GM19463 (cell line): ENCODE measurements around the gene SGIP1.
A peak's percentile ranks its signal among the peaks of the same experiment; 100 is the strongest.

Source experiments
- ATAC-seq: cut with Tn5 transposase; IDR thresholded peaks from one replicate; pipeline ENCODE4 v1.9.1; 2021; ENCODE audit warnings: mild to moderate bottlenecking, moderate library complexity; ENCODE audit not compliant: unreplicated experiment

Gene SGIP1, protein sequence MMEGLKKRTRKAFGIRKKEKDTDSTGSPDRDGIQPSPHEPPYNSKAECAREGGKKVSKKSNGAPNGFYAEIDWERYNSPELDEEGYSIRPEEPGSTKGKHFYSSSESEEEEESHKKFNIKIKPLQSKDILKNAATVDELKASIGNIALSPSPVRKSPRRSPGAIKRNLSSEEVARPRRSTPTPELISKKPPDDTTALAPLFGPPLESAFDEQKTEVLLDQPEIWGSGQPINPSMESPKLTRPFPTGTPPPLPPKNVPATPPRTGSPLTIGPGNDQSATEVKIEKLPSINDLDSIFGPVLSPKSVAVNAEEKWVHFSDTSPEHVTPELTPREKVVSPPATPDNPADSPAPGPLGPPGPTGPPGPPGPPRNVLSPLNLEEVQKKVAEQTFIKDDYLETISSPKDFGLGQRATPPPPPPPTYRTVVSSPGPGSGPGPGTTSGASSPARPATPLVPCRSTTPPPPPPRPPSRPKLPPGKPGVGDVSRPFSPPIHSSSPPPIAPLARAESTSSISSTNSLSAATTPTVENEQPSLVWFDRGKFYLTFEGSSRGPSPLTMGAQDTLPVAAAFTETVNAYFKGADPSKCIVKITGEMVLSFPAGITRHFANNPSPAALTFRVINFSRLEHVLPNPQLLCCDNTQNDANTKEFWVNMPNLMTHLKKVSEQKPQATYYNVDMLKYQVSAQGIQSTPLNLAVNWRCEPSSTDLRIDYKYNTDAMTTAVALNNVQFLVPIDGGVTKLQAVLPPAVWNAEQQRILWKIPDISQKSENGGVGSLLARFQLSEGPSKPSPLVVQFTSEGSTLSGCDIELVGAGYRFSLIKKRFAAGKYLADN

GRCh38 chr1:66533804-66534740, at the start of gene SGIP1:
Gene SGIP1 (plus strand): TSS chr1:66534153. CDS start chr1:66534359, 206 bp downstream.
- no peak for ATAC-seq

DNA sequence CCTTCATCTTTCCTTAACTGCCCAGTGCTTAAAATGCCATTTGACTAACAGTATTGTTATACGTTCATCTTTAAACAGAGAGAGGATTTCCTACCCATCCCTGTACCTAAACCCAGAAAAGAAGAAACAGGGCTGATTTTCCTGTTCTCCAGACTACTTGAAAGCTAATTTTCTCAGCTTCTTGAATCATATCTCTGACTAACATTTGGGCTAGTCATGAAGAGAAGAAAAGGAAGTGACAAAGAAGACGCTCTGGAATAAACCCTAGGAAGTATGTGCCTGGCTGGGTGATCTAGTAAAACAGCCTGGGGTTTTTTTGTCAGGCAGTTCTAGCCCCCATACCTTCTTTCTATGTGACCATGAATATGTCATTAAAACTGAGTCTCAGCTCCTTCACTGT, 44.8 kb upstream of the SGIP1 start:
- ATAC-seq: no peak

DNA sequence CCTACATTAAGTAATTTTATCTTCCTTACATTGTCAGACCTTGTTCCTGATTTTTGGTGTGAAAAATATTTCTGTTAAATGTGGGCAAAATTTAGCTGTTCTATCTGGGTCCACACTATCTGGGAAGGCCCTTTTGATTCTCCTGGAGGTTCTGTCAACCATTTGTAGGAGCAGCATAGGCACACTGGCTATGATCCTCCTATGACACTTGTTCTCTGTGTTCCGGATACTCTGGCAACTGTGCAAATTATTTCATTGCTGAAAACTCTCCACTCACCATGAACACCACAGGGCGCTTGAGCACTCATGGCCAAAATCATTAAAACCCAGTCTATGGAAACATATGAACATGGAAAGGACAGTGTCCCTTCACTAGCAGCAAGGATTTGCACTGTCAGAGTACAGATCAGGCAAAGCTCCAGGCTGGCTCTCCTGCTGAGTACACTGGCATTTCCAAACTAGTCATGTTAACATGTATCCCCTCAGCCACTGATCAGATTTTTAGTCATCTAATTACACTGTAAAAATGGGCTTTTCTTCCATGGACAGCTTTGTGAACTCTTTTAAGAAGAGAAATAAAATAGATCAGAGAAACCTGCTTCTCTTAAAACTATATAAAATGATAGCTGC, 43.9 kb upstream of the SGIP1 start:
- ATAC-seq: no peak

- ATAC-seq: no peak
Observed at GRCh38 chr1:66490816-66491215, 43.1 kb upstream of the SGIP1 start.

DNA sequence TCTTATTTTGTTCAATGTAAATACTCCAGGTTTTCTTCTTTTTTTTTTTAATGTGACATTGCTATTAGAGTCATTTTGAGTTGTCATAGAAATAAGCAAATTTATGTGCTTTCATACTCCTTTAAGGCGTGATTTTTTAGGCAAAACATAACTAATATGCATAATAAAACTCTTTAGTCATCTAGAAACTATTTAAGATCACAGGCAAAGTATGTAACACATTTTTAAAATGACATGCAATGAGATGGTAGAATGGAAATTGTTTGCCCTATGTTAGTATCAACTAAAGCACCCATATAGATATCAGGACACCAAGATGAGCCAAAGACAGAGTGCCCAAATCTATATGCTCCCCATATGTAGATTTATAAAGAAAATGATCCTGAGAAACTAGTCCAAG, 41.5 kb upstream of the SGIP1 start:
- ATAC-seq: no peak

DNA sequence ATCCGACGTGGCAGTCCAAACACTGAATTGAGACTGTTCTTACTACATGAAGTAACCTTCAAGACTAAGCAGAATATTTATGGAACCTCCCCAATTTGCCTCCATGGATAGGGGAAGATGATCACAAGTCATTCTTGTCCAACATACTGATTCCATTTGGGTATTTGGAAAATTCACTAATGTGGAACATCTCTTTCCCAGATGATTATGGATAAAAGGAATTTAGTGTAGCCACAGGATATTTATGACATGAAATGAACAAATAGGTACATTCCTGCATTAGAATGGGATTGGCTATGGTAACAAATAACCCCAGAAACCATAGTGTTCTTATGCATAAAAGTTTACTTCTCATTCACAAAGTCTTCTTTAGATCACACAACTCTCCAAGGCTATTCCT, 40.2 kb upstream of the SGIP1 start:
- no peak for ATAC-seq

GRCh38 chr1:66494482-66494881, 39.5 kb upstream of the SGIP1 start:
- no peak for ATAC-seq

GRCh38 chr1:66495495-66495894, 38.5 kb upstream of the SGIP1 start:
- no peak for ATAC-seq

DNA sequence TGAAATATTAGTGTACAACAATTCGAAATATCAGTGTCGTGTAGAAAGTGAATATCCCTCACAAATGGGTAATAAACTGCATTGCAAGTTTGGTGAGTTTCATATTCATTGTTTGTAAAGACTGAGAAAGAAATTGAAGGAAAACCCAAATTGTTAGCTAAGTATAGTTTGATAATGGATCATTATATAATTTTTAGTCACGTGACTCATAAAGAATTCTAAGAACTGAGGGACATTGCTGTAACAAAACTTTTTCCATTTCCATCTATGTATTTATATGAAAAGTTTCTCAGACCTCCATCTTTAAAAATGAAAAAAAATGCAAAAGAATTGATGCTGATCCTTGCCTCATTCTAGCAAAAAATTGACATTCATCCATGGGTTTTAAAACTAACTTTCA, 36.0 kb upstream of the SGIP1 start:
- ATAC-seq: no peak

- no peak for ATAC-seq
Observed at GRCh38 chr1:66500301-66500700, 33.7 kb upstream of the SGIP1 start.

GRCh38 chr1:66502086-66502485, 31.9 kb upstream of the SGIP1 start:
- no peak for ATAC-seq

DNA sequence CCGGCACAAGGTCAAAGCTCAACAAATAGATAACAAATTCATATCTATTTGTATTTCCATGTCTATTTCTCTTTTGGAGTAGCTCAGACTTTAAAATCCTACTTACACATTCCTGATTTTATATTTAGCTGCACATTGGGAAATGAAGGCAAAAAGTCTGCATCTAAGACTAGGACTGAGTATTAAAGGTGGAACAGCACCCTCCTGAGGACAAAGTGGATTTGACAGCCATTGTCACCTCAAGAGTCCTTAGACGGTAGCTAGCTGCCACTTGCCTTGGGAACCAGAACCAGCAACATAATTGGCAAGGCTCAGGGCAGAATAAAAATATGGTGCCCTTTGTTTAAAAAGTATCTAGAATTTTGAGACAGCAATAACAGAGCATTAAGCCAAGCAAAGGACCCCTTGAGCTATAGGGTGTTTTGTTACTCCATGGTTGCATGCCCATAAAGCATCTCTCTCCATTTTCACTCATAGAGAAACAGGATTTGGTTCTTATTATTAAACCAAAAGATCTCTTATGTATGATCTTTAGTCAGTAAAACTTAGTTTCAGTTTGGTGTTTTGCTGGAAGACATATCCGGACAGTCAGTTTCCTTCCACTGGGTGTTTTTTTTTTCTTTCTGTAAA, 30.0 kb upstream of the SGIP1 start:
- ATAC-seq: peak; percentile 91

GRCh38 chr1:66505671-66506392, 28.1 kb upstream of the SGIP1 start:
- no peak for ATAC-seq

GRCh38 chr1:66506393-66506687, 27.6 kb upstream of the SGIP1 start:
- no peak for ATAC-seq

DNA sequence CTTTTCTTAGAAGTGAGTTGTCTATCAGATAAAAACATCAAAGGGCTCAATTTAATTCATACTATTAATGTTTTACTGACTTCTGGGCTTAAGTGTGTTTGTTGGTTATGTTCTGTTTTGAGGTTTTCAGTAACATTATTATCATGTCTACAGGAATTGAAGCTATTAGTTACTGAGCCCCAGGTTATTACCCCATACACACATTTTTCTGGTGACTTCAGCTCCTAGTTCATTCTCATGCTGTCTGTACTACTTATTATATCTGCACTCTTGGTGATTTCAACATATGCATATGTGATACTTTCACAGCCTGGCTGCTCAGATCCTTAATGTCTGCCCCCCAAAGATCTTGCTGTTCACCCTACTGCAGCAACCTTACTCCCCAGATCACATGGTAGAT, 27.0 kb upstream of the SGIP1 start:
- ATAC-seq: no peak

GRCh38 chr1:66510407-66510806, 23.5 kb upstream of the SGIP1 start:
- no peak for ATAC-seq

- no peak for ATAC-seq
Observed at GRCh38 chr1:66511118-66511517, 22.8 kb upstream of the SGIP1 start.

DNA sequence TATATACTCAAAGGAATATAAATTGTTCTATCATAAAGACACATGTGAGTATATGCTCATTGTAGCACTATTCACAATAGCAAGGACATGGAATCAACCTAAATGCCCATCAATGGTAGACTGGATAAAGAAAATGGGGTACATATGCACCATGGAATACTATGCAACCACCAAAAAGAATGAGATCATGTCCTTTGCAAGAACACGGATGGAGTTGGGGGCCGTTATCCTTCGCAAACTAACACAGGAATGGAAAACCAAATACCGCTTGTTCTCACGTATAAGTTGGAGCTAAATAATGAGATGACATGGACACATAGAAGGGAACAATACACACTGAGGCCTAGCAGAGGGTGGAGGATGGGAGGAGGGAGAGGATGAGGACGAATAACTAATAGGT, 16.0 kb upstream of the SGIP1 start:
- ATAC-seq: no peak

DNA sequence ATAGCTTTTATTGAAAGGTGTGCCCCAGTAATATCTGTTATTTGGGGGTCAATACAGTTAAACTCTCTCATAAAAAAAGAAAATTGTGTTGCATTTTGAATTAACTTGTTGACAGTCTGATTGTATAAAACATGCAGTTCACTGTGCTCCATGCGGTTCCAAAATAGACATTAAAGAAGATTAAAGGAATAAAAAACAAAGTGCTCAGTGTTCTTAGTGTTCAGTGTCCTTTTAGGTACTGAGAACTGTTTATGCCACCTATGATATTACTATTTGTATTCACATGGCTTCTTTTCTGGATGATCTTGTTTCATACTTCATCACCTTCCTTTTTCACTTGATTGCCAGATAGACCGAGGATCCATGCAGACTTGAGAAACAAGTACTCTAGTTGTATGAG, 15.3 kb upstream of the SGIP1 start:
- ATAC-seq: no peak

GRCh38 chr1:66519992-66520391, 14.0 kb upstream of the SGIP1 start:
- no peak for ATAC-seq
